Activated CD8-positive, alpha-beta memory T cell treated with anti-CD3 and anti-CD28 coated beads, Interleukin-2, amount 10 ng/mL, durations not matched to agents 7 days and 5 days (primary cell): Measurements from ENCODE around the gene RBM47. TPM values are rescaled to one million over a fixed set of nuclear protein-coding genes. Genes with fewer than 3 reads are reported as not detected.
"Not testable (repeated sequence)": the region's sequence is repeated elsewhere in the genome, so short reads cannot be mapped to it uniquely, and the experiment has no call there.

Experiments used
- ATAC-seq: fragments of 150-1000 bp; cut with Tn5 transposase; one replicate; pipeline ENCODE4 v1.10.0; 2021; ENCODE audit warnings: moderate library complexity
- CTCF ChIA-PET: fragments of 350-600 bp; sonication (Branson Sonifier 250); formaldehyde crosslinking; loops from one replicate; lab custom pipeline; 2021; ENCODE audit warnings: antibody characterized with exemption; lab: Charles Lee
- DNase-seq: peaks from one replicate; pipeline ENCODE4 v3.0.0-alpha.2; 2020
- H3K27ac Mint-ChIP-seq: one replicate; pipeline ENCODE4 v1.8.0; 2021; ENCODE audit warnings: mild to moderate bottlenecking, mixed read lengths
- H3K27me3 Mint-ChIP-seq: one replicate; pipeline ENCODE4 v1.8.0; 2021; ENCODE audit warnings: mixed read lengths
- H3K36me3 Mint-ChIP-seq: one replicate; pipeline ENCODE4 v1.8.0; 2021; ENCODE audit warnings: mild to moderate bottlenecking, mixed read lengths
- H3K4me1 Mint-ChIP-seq: one replicate; pipeline ENCODE4 v1.8.0; 2021; ENCODE audit warnings: mixed read lengths
- H3K4me3 Mint-ChIP-seq: one replicate; pipeline ENCODE4 v1.8.0; 2021; ENCODE audit warnings: mild to moderate bottlenecking, moderate library complexity, mixed read lengths
- H3K9me3 Mint-ChIP-seq: one replicate; pipeline ENCODE4 v1.8.0; 2022; ENCODE audit warnings: low read depth, mixed read lengths
- total RNA-seq, 2 experiments: library from RNA; stranded (reverse); gene quantifications; one replicate each; pipeline ENCODE4 v1.2.3, GENCODE V29; 2021

RBM47 gene
- total RNA-seq, 2 experiments from 2014 or later, result 2.2 to 2.3 TPM

- no peaks in the 10 kb centered on the region for H3K36me3 Mint-ChIP-seq
- no peak overlapping the region for H3K4me3 Mint-ChIP-seq
- no peak for ATAC-seq
- CTCF ChIA-PET, result no interaction called here
- H3K4me1 Mint-ChIP-seq, result no peaks in the 10 kb centered on the region
- no peak for DNase-seq
- no peaks in the 10 kb centered on the region for H3K9me3 Mint-ChIP-seq
- no peak overlapping the region for H3K27ac Mint-ChIP-seq
- peaks cover 3% of the 10 kb centered on the region for H3K27me3 Mint-ChIP-seq
Observed at GRCh38 chr4:40395908-40396793, 233.5 kb downstream of the RBM47 start.

- Mint-ChIP-seq H3K27ac (no peak overlapping the region), H3K4me3 (no peak overlapping the region), H3K4me1 (no peaks in the 10 kb centered on the region), H3K9me3 (no peaks in the 10 kb centered on the region), H3K27me3 (peaks cover 4% of the 10 kb centered on the region), H3K36me3 (no peaks in the 10 kb centered on the region)
- no peak for ATAC-seq
- CTCF ChIA-PET, result no interaction called here
- no peak for DNase-seq
Observed at GRCh38 chr4:40395166-40395900, 234.3 kb downstream of the RBM47 start.

GRCh38 chr4:40394236-40394635 lies 235.4 kb downstream of the RBM47 start:
- CTCF ChIA-PET, result no interaction called here
- H3K36me3 Mint-ChIP-seq, result no peaks in the 10 kb centered on the region
- ATAC-seq (no peak), DNase-seq (no peak)
- H3K4me3 Mint-ChIP-seq, result no peak overlapping the region
- peaks cover 9% of the 10 kb centered on the region for H3K27me3 Mint-ChIP-seq
- H3K9me3 Mint-ChIP-seq, result no peaks in the 10 kb centered on the region
- H3K4me1 Mint-ChIP-seq, result no peaks in the 10 kb centered on the region
- H3K27ac Mint-ChIP-seq, result no peak overlapping the region

GRCh38 chr4:40392241-40392640 lies 237.4 kb downstream of the RBM47 start:
- peaks cover 11% of the 10 kb centered on the region for H3K27me3 Mint-ChIP-seq
- H3K9me3 Mint-ChIP-seq, DNase-seq, H3K4me3 Mint-ChIP-seq, CTCF ChIA-PET, H3K27ac Mint-ChIP-seq, H3K4me1 Mint-ChIP-seq, ATAC-seq, H3K36me3 Mint-ChIP-seq: not testable (repeated sequence)

GRCh38 chr4:40389986-40390385 lies 239.7 kb downstream of the RBM47 start:
- DNase-seq (no peak), ATAC-seq (no peak)
- Mint-ChIP-seq H3K27ac (no peak overlapping the region), H3K4me3 (no peak overlapping the region), H3K9me3 (no peaks in the 10 kb centered on the region), H3K36me3 (no peaks in the 10 kb centered on the region), H3K4me1 (peaks cover 3% of the 10 kb centered on the region), H3K27me3 (peaks cover 11% of the 10 kb centered on the region)
- CTCF ChIA-PET, result interaction anchor here (1.3 kb wide), 1 partner anchor 108 kb away, joined by 3 read pairs; no protein-coding TSS in a partner anchor

GRCh38 chr4:40388239-40388638 lies 241.4 kb downstream of the RBM47 start:
- no peak for DNase-seq
- Mint-ChIP-seq H3K9me3 (no peaks in the 10 kb centered on the region), H3K36me3 (no peaks in the 10 kb centered on the region), H3K4me3 (no peak overlapping the region), H3K27ac (no peak overlapping the region), H3K27me3 (peaks cover 13% of the 10 kb centered on the region), H3K4me1 (peaks cover 3% of the 10 kb centered on the region)
- CTCF ChIA-PET, result interaction anchor here (0.6 kb wide), 1 partner anchor 134 kb away, joined by 3 read pairs; no protein-coding TSS in a partner anchor
- no peak for ATAC-seq

GRCh38 chr4:40380647-40381046 lies 249.0 kb downstream of the RBM47 start:
- ATAC-seq (no peak), DNase-seq (no peak)
- Mint-ChIP-seq H3K27ac (no peak overlapping the region), H3K27me3 (peaks cover 15% of the 10 kb centered on the region), H3K4me3 (no peak overlapping the region), H3K36me3 (no peaks in the 10 kb centered on the region), H3K9me3 (no peaks in the 10 kb centered on the region), H3K4me1 (no peaks in the 10 kb centered on the region)
- CTCF ChIA-PET, result no interaction called here

- CTCF ChIA-PET, result no interaction called here
- no peak for ATAC-seq
- H3K9me3 Mint-ChIP-seq, result no peaks in the 10 kb centered on the region
Observed at GRCh38 chr4:40379248-40379647, 250.4 kb downstream of the RBM47 start.

GRCh38 chr4:40378619-40379018 lies 251.0 kb downstream of the RBM47 start:
- H3K4me1 Mint-ChIP-seq, result no peaks in the 10 kb centered on the region
- no peaks in the 10 kb centered on the region for H3K9me3 Mint-ChIP-seq
- no peak for ATAC-seq
- no peaks in the 10 kb centered on the region for H3K36me3 Mint-ChIP-seq
- H3K27me3 Mint-ChIP-seq, result peaks cover 15% of the 10 kb centered on the region
- no peak for DNase-seq
- CTCF ChIA-PET, result no interaction called here
- no peak overlapping the region for H3K27ac Mint-ChIP-seq
- H3K4me3 Mint-ChIP-seq, result no peak overlapping the region

More at GRCh38 chr4:40379248-40379647, 250.4 kb downstream of the RBM47 start:
- H3K4me1 Mint-ChIP-seq, result no peaks in the 10 kb centered on the region
- H3K36me3 Mint-ChIP-seq, result no peaks in the 10 kb centered on the region
- peaks cover 15% of the 10 kb centered on the region for H3K27me3 Mint-ChIP-seq
- no peak for DNase-seq
- H3K27ac Mint-ChIP-seq, result no peak overlapping the region
- H3K4me3 Mint-ChIP-seq, result no peak overlapping the region

- Mint-ChIP-seq H3K36me3 (no peaks in the 10 kb centered on the region), H3K9me3 (no peaks in the 10 kb centered on the region), H3K4me1 (no peaks in the 10 kb centered on the region), H3K27ac (no peak overlapping the region), H3K27me3 (peaks cover 11% of the 10 kb centered on the region), H3K4me3 (no peak overlapping the region)
- ATAC-seq (no peak), DNase-seq (no peak)
- CTCF ChIA-PET, result no interaction called here
Observed at GRCh38 chr4:40377512-40378365, 251.9 kb downstream of the RBM47 start.

GRCh38 chr4:40375620-40376019 lies 254.0 kb downstream of the RBM47 start:
- H3K4me1 Mint-ChIP-seq, result no peaks in the 10 kb centered on the region

GRCh38 chr4:40375095-40375494 lies 254.6 kb downstream of the RBM47 start:
- no peak overlapping the region for H3K27ac Mint-ChIP-seq
- CTCF ChIA-PET, result no interaction called here
- no peaks in the 10 kb centered on the region for H3K9me3 Mint-ChIP-seq
- DNase-seq (no peak), ATAC-seq (no peak)
- no peaks in the 10 kb centered on the region for H3K36me3 Mint-ChIP-seq
- no peaks in the 10 kb centered on the region for H3K4me1 Mint-ChIP-seq
- no peaks in the 10 kb centered on the region for H3K27me3 Mint-ChIP-seq
- no peak overlapping the region for H3K4me3 Mint-ChIP-seq

More at GRCh38 chr4:40375620-40376019, 254.0 kb downstream of the RBM47 start:
- CTCF ChIA-PET, result no interaction called here
- H3K27ac Mint-ChIP-seq, result no peak overlapping the region
- no peaks in the 10 kb centered on the region for H3K9me3 Mint-ChIP-seq
- DNase-seq (no peak), ATAC-seq (no peak)
- H3K27me3 Mint-ChIP-seq, result no peaks in the 10 kb centered on the region
- no peaks in the 10 kb centered on the region for H3K36me3 Mint-ChIP-seq
- no peak overlapping the region for H3K4me3 Mint-ChIP-seq

- no peaks in the 10 kb centered on the region for H3K27me3 Mint-ChIP-seq
- no peak overlapping the region for H3K4me3 Mint-ChIP-seq
- CTCF ChIA-PET, result no interaction called here
- ATAC-seq (no peak), DNase-seq (no peak)
- H3K9me3 Mint-ChIP-seq, result no peaks in the 10 kb centered on the region
- peaks cover 3% of the 10 kb centered on the region for H3K4me1 Mint-ChIP-seq
- no peaks in the 10 kb centered on the region for H3K36me3 Mint-ChIP-seq
- no peak overlapping the region for H3K27ac Mint-ChIP-seq
Observed at GRCh38 chr4:40373636-40374035, 256.0 kb downstream of the RBM47 start.
